ENCODE measurements around the gene SLC5A12. TPM values are rescaled to one million over a fixed set of nuclear protein-coding genes. Genes with fewer than 3 reads are reported as not detected.
"Not testable (repeated sequence)": the region's sequence is repeated elsewhere in the genome, so short reads cannot be mapped to it uniquely, and the experiment has no call there.

Gene SLC5A12
- total RNA-seq, 1 experiment from 2014 or later, result 2.3 TPM

DNA sequence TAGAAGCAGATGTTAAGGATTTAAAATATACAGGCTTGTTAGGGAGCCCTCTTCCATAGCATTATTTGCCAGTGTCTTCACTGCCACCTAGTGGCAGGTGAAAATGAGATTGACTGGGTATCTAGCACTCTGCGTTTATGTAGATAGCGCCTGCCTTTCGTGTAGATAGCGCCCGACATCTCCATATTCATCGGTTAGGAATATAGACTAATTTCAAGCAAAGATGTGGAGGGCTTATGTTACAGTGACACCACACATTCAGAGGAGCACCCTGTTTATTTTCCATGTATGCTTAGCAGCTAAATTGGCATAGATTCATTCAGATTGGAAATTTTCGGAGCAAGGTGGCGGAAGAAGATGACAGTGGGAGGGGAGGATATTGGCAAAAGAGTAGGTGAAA lies 72.0 kb downstream of the SLC5A12 start:
- Histone ChIP-seq H3K27me3 (ENCODE audit: control insufficient read depth, insufficient read depth, low read length) (no peaks in the 10 kb centered on the region; the same call in 1 of the 2 replicates), H3K4me3 (ENCODE audit: insufficient read depth, low read depth, low read length) (no peak overlapping the region)

DNA sequence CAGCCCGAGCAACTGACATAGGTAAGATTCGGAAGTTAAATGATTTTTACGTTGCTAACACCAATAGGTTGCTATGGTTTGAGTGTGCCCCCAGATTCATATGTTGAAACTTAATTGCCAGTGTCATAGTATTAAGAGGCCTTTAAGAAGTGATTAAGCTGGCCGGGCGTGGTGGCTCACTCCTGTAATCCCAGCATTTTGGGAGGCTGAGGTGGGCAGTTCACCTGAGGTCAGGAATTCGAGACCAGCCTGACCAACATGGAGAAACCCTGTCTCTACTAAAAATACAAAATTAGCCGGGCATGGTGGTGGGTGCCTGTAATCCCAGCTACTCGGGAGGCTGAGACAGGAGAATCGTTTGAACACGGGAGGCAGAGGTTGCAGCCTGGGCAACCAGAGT lies 78.5 kb downstream of the SLC5A12 start:
- not testable (repeated sequence) for H3K36me3 ChIP-seq (replicated peaks; ENCODE audit: control insufficient read depth, insufficient read depth, low read length); DNase-seq; H3K4me3 ChIP-seq (ENCODE audit: insufficient read depth, low read depth, low read length); H3K27me3 ChIP-seq (ENCODE audit: control insufficient read depth, insufficient read depth, low read length)

More for the DNA sequence above, 72.0 kb downstream of the SLC5A12 start:
- H3K36me3 ChIP-seq (replicated peaks; ENCODE audit: control insufficient read depth, insufficient read depth, low read length), result no peaks in the 10 kb centered on the region
- peak; percentile 15 for DNase-seq

DNA sequence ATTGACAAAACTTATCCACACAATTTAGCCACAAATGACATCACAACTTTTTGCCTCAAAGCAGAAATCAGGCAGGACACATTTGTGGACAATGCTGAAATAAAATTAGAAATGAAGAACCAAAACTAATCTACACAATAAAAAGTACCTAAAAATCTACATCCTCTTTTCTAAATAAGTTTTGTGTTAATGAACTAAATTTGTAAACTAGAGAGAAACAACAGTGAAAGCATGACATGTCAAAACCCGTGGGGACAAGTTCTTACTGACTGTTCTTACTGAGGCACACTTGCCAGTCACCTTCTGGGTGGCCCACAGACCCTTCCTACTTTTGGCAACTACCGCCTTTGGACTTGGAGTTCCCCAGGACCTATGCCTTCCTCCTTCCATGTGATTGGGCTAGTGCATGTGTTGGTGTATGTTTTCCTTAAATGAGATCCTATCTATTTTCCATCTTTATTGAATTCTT lies 89.1 kb downstream of the SLC5A12 start:
- Histone ChIP-seq H3K27me3 (ENCODE audit: control insufficient read depth, insufficient read depth, low read length) (no peaks in the 10 kb centered on the region), H3K4me3 (ENCODE audit: insufficient read depth, low read depth, low read length) (no peak overlapping the region), H3K36me3 (replicated peaks; ENCODE audit: control insufficient read depth, insufficient read depth, low read length) (no peaks in the 10 kb centered on the region)
- no peak for DNase-seq

- no peak for DNase-seq
Measured at GRCh38 chr11:26626346-26626745, 95.5 kb downstream of the SLC5A12 start.

GRCh38 chr11:26623076-26623659 lies 98.7 kb downstream of the SLC5A12 start:
- H3K27me3 ChIP-seq (ENCODE audit: control insufficient read depth, insufficient read depth, low read length), result no peaks in the 10 kb centered on the region
- H3K36me3 ChIP-seq (replicated peaks; ENCODE audit: control insufficient read depth, insufficient read depth, low read length), result no peaks in the 10 kb centered on the region
- DNase-seq, result no peak
- H3K4me3 ChIP-seq (ENCODE audit: insufficient read depth, low read depth, low read length), result no peak overlapping the region

More at GRCh38 chr11:26626346-26626745, 95.5 kb downstream of the SLC5A12 start:
- Histone ChIP-seq H3K4me3 (ENCODE audit: insufficient read depth, low read depth, low read length) (no peak overlapping the region), H3K36me3 (replicated peaks; ENCODE audit: control insufficient read depth, insufficient read depth, low read length) (no peaks in the 10 kb centered on the region), H3K27me3 (ENCODE audit: control insufficient read depth, insufficient read depth, low read length) (no peaks in the 10 kb centered on the region)

GRCh38 chr11:26622181-26622580 lies 99.7 kb downstream of the SLC5A12 start:
- Histone ChIP-seq H3K36me3 (replicated peaks; ENCODE audit: control insufficient read depth, insufficient read depth, low read length) (no peaks in the 10 kb centered on the region), H3K27me3 (ENCODE audit: control insufficient read depth, insufficient read depth, low read length) (no peaks in the 10 kb centered on the region), H3K4me3 (ENCODE audit: insufficient read depth, low read depth, low read length) (no peak overlapping the region)
- no peak for DNase-seq

DNA sequence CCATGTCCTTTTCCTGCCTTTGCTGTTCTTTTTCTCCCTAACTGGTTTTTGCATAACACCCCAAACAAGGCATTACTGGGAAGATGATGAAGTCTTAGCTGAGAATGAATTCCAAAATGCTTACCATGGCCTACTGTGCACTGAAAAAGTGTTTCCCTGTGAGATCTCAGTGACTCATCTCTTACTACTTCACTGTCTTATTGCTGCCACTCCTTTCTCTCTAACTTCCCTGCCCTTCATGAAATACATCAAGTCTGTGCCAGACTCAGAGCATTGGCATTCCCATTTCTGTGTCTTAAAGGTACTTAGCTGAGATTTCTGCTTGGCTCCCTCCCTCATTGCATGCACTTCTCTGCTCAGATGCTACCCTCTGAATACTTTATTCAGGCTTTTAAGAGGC lies 100.7 kb downstream of the SLC5A12 start:
- no peak for DNase-seq
- no peak overlapping the region for H3K4me3 ChIP-seq (ENCODE audit: insufficient read depth, low read depth, low read length)
- no peaks in the 10 kb centered on the region for H3K27me3 ChIP-seq (ENCODE audit: control insufficient read depth, insufficient read depth, low read length)
- H3K36me3 ChIP-seq (replicated peaks; ENCODE audit: control insufficient read depth, insufficient read depth, low read length), result no peaks in the 10 kb centered on the region

DNA sequence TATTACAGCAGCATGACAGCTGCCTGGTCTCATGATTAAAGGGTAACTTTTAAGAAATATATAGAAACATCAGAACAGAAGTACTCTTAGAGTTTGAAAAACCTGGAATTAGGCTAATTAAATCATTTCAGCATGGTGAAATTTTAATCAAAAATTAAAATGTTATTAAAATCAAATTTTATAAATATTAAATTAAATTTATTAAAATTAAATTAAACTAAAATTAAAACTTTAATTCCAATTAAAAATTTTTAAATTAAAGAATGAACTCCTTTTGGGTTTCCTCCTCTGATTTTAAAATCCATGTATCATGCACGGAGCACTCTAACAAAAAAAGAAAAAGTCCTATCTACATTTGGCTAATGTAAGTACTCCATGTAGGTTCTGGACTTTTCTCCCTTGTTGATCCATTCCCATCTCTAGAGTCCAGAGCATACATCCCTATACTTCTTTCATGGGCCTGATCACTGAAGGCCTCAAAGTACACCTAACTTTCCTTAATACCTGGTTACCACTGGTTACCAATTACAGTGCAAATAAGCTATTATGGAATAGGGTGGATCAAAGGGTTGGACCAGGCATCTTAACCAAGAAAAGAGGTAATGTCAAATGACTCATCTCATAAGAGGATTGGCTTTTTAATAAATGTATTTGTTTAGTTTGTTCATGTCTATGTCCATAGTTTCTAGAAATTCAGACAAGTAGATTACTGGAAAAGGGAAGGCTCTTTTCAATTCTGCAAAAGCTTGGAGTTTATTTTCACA lies 101.4 kb downstream of the SLC5A12 start:
- Histone ChIP-seq H3K36me3 (replicated peaks; ENCODE audit: control insufficient read depth, insufficient read depth, low read length) (no peaks in the 10 kb centered on the region), H3K27me3 (ENCODE audit: control insufficient read depth, insufficient read depth, low read length) (no peaks in the 10 kb centered on the region), H3K4me3 (ENCODE audit: insufficient read depth, low read depth, low read length) (no peak overlapping the region)
- DNase-seq, result no peak

- Histone ChIP-seq H3K4me3 (ENCODE audit: insufficient read depth, low read depth, low read length) (no peak overlapping the region), H3K27me3 (ENCODE audit: control insufficient read depth, insufficient read depth, low read length) (no peaks in the 10 kb centered on the region), H3K36me3 (replicated peaks; ENCODE audit: control insufficient read depth, insufficient read depth, low read length) (no peaks in the 10 kb centered on the region)
- DNase-seq, result peak; percentile 11
Measured at GRCh38 chr11:26618441-26618840, 103.4 kb downstream of the SLC5A12 start.

Other genes with a start within 250 kb of the SLC5A12 start
- gene MUC15, start 149.8 kb downstream of the SLC5A12 start, total RNA-seq (2014; rRNA removed; shearing (Covaris generic)), result not detected in 2 replicates

All from H7 (cell line).